GM12878 (cell line): ENCODE data around the gene WNK1. TPM values are rescaled to one million over a fixed set of nuclear protein-coding genes. Genes with fewer than 3 reads are reported as not detected.

Experiments used
- ATF3 ChIP-seq: IDR thresholded peaks from 2 replicates; pipeline ENCODE4 v1.6.1; 2011; ENCODE audit warnings: low read depth, mild to moderate bottlenecking, low read length, moderate library complexity, borderline replicate concordance; ENCODE audit errors: extremely low read depth
- BCL11A ChIP-seq: IDR thresholded peaks from 2 replicates; pipeline ENCODE4 v1.6.1; 2011; ENCODE audit warnings: low read depth, low read length
- CHD2 ChIP-seq: IDR thresholded peaks from 2 replicates; pipeline ENCODE4 v1.6.1; 2011; ENCODE audit warnings: low read depth, low read length, improper control_type of control experiment, borderline replicate concordance
- ELK1 ChIP-seq: IDR thresholded peaks from 2 replicates; pipeline ENCODE4 v1.6.1; 2012; ENCODE audit warnings: low read depth, low read length, improper control_type of control experiment
- HDAC2 ChIP-seq: fragments of 200-600 bp; sonication (generic); IDR thresholded peaks from 2 replicates; pipeline ENCODE4 v1.6.1; 2017
- KLF5 ChIP-seq: fragments of 450-650 bp; IDR thresholded peaks from 2 replicates; pipeline ENCODE4 v1.6.1; 2014; ENCODE audit warnings: mild to moderate bottlenecking; ENCODE audit not compliant: partially characterized antibody
- NFYB ChIP-seq: IDR thresholded peaks from 2 replicates; pipeline ENCODE4 v1.6.1; 2011; ENCODE audit warnings: low read depth, mild to moderate bottlenecking, low read length, improper control_type of control experiment, moderate library complexity; ENCODE audit not compliant: insufficient read depth
- NR2C1 ChIP-seq: fragments of 450-650 bp; IDR thresholded peaks from 2 replicates; pipeline ENCODE4 v1.6.1; 2017; ENCODE audit warnings: antibody characterized with exemption, mild to moderate bottlenecking, moderate library complexity
- RELB ChIP-seq: fragments of 450-650 bp; IDR thresholded peaks from 2 replicates; pipeline ENCODE4 v1.6.1; 2017; ENCODE audit warnings: low read depth, mild to moderate bottlenecking, moderate library complexity
- RFX5 ChIP-seq: IDR thresholded peaks from 2 replicates; pipeline ENCODE4 v1.6.1; 2011; ENCODE audit warnings: low read depth, low read length, improper control_type of control experiment
- SIN3A ChIP-seq: IDR thresholded peaks from 2 replicates; pipeline ENCODE4 v1.6.1; 2012; ENCODE audit warnings: low read depth, low read length, improper control_type of control experiment
- SKIL ChIP-seq: fragments of 450-650 bp; IDR thresholded peaks from 2 replicates; pipeline ENCODE4 v1.6.1; 2017; ENCODE audit warnings: mild to moderate bottlenecking, low read depth, inconsistent platforms; ENCODE audit not compliant: poor library complexity, severe bottlenecking
- SMAD1 ChIP-seq: fragments of 450-650 bp; IDR thresholded peaks from 2 replicates; pipeline ENCODE4 v1.6.1; 2018; ENCODE audit warnings: mild to moderate bottlenecking, low read depth; ENCODE audit not compliant: partially characterized antibody
- SMAD5 ChIP-seq: IDR thresholded peaks from 2 replicates; pipeline ENCODE4 v1.6.1; 2016; ENCODE audit warnings: antibody characterized with exemption, low read depth
- SUPT20H ChIP-seq: IDR thresholded peaks from 2 replicates; pipeline ENCODE4 v1.6.1; 2011; ENCODE audit warnings: low read depth, mild to moderate bottlenecking, low read length, moderate library complexity, borderline replicate concordance; ENCODE audit not compliant: control insufficient read depth
- TAF1 ChIP-seq: IDR thresholded peaks from 2 replicates; pipeline ENCODE4 v1.6.1; 2011; ENCODE audit warnings: mild to moderate bottlenecking, low read depth, low read length, borderline replicate concordance
- USF2 ChIP-seq: IDR thresholded peaks from 2 replicates; pipeline ENCODE4 v1.6.1; 2011; ENCODE audit warnings: low read depth, low read length, improper control_type of control experiment, borderline replicate concordance
- ZSCAN29 ChIP-seq: fragments of 450-650 bp; IDR thresholded peaks from 2 replicates; pipeline ENCODE4 v1.6.1; 2017; ENCODE audit warnings: mild to moderate bottlenecking, moderate library complexity
- polyA plus RNA-seq, 11 experiments: library from polyadenylated mRNA; depleted of rRNA in 4 of 11; unstranded in 6 of 11; stranded (reverse) in 5 of 11; fragments of >200 nt; fragmentation: Nextera tagmentation in 4 of 11; fragmentation: Illumina TruSeq in 1 of 11; extraction: Ambion mirVana in 4 of 11; extraction: Trizol in 1 of 11; gene quantifications; 1 replicate in 1 of 11; 2 replicates in 10 of 11; pipeline versions ENCODE4 v1.2.1 to v1.2.3, GENCODE V29; 2011 to 2016; ENCODE audit warnings: inconsistent platforms in 2 of 11, missing spikeins in 2 of 11, low read depth in 1 of 11
- total RNA-seq, 4 experiments: library from RNA; depleted of rRNA in 3 of 4; stranded (reverse); fragments of >200 nt in 3 of 4; fragmentation: Illumina TruSeq in 1 of 4; extraction: Trizol in 1 of 4; gene quantifications; 2 replicates each; pipeline versions ENCODE4 v1.2.1 to v1.2.3, GENCODE V29; 2013 to 2021

Gene WNK1
- total and polyA plus RNA-seq, 10 of the 15 experiments (the other 5 are each of a cell fraction or from before 2014, with no cell fraction given): 9.6 to 151 (median 86.6) TPM

- TF ChIP-seq RELB (peak; percentile 50; the same call in 1 of the 2 replicates), ZSCAN29 (no peak), BCL11A (no peak), SMAD5 (peak; percentile 84), NFYB (no peak), ATF3 (no peak), SIN3A (no peak), USF2 (no peak), NR2C1 (no peak), SUPT20H (no peak), TAF1 (peak; percentile 79), HDAC2 (no peak), CHD2 (peak; percentile 36; the same call in 1 of the 2 replicates), RFX5 (no peak), SMAD1 (no peak), KLF5 (no peak), SKIL (peak; percentile 78), ELK1 (no peak)
These were observed 984 bp upstream of the WNK1 start (continued) for GRCh38 chr12:751192-751998.
